ENCODE results near the gene KCNAB2.

- TF ChIP-seq, protein P1, sequence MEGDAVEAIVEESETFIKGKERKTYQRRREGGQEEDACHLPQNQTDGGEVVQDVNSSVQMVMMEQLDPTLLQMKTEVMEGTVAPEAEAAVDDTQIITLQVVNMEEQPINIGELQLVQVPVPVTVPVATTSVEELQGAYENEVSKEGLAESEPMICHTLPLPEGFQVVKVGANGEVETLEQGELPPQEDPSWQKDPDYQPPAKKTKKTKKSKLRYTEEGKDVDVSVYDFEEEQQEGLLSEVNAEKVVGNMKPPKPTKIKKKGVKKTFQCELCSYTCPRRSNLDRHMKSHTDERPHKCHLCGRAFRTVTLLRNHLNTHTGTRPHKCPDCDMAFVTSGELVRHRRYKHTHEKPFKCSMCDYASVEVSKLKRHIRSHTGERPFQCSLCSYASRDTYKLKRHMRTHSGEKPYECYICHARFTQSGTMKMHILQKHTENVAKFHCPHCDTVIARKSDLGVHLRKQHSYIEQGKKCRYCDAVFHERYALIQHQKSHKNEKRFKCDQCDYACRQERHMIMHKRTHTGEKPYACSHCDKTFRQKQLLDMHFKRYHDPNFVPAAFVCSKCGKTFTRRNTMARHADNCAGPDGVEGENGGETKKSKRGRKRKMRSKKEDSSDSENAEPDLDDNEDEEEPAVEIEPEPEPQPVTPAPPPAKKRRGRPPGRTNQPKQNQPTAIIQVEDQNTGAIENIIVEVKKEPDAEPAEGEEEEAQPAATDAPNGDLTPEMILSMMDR (IDR thresholded peaks at IDR 0.05): no peak
- TF ChIP-seq EZH2 (IDR thresholded peaks at IDR 0.05) (no peak), EZH2phosphoT487 (IDR thresholded peaks at IDR 0.05) (no peak)
Observed at GRCh38 chr1:6111991-6112689, 66.5 kb downstream of the KCNAB2 start.
